Ascending aorta (tissue), 2 donors: ENCODE results near the gene ZG16B. TPM values are rescaled to one million over a fixed set of nuclear protein-coding genes. Genes with fewer than 3 reads are reported as not detected.

Source experiments
- DNase-seq, 2 donors: peaks; one replicate each; pipeline ENCODE4 v3.0.0-alpha.2; 2019; ENCODE audit warnings: low spot score in 2 of 2
- H3K27ac ChIP-seq, 2 donors: fragments of 200-600 bp; sonication (generic); one replicate each; pipeline ENCODE4 v1.5.1; 2016 to 2017; ENCODE audit warnings: mild to moderate bottlenecking in 1 of 2
- H3K27me3 ChIP-seq: fragments of 200-600 bp; sonication (generic); one replicate; pipeline ENCODE4 v1.5.1; 2017
- H3K36me3 ChIP-seq, 2 donors: fragments of 200-600 bp; sonication (generic); one replicate each; pipeline ENCODE4 v1.5.1; 2016
- H3K4me1 ChIP-seq, 2 donors: fragments of 200-600 bp; sonication (generic); one replicate each; pipeline ENCODE4 v1.5.1; 2016 to 2017; ENCODE audit warnings: mild to moderate bottlenecking in 1 of 2
- H3K4me3 ChIP-seq, 2 donors: fragments of 200-600 bp; sonication (generic); one replicate each; pipeline ENCODE4 v1.5.1; 2016 to 2017; ENCODE audit warnings: mild to moderate bottlenecking in 1 of 2
- H3K9me3 ChIP-seq, 2 donors: fragments of 200-600 bp; sonication (generic); one replicate each; pipeline ENCODE4 v1.5.1; 2016
- intact Hi-C: fragments of 100-400 bp; cut with DNase I; formaldehyde crosslinking; loops from one replicate; pipeline ENCODE4 v1.15.1; 2023
- total RNA-seq: library from RNA; depleted of rRNA; stranded (reverse); fragments of >200 nt; gene quantifications from one replicate; pipeline ENCODE4 v1.1.0, GENCODE V29; 2016
- TF ChIP-seq, protein P1 (sequence below), 3 experiments: fragments of 200-600 bp in 2 of 3; fragments of 450-650 bp in 1 of 3; sonication (generic) in 2 of 3; IDR thresholded peaks; one replicate each; pipeline ENCODE4 v1.5.1; 2016 to 2019; ENCODE audit warnings: antibody characterized with exemption in 3 of 3, mild to moderate bottlenecking in 1 of 3, moderate library complexity in 1 of 3

ZG16B gene
- total RNA-seq, 1 donor from 2014 or later, result not detected

DNA sequence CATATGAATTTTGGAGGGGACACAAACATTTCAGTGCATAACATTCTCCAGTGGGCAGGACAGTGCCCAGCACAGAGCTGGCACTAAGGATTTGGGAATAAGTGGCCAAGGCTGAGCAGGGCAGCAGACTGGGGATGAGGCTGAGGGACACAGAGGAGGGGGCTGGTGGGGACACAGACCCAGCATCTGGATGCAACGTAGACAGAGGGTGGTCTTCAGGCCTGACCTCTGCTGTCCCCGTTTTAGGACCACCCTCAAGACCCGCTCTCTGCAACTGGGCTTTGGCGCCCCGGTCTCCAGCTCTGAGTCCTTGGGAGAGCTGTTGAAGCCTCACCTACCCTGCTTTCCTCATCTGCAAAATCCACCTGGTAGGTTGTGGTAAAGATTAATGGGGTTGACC lies 39.5 kb upstream of the ZG16B start:
- H3K4me1 ChIP-seq, result no peaks in the 10 kb centered on the region
- H3K9me3 ChIP-seq, result no peaks in the 10 kb centered on the region
- no peak for DNase-seq
- H3K27ac ChIP-seq, result no peak overlapping the region
- peaks cover 11% of the 10 kb centered on the region for H3K27me3 ChIP-seq
- TF ChIP-seq, protein P1, sequence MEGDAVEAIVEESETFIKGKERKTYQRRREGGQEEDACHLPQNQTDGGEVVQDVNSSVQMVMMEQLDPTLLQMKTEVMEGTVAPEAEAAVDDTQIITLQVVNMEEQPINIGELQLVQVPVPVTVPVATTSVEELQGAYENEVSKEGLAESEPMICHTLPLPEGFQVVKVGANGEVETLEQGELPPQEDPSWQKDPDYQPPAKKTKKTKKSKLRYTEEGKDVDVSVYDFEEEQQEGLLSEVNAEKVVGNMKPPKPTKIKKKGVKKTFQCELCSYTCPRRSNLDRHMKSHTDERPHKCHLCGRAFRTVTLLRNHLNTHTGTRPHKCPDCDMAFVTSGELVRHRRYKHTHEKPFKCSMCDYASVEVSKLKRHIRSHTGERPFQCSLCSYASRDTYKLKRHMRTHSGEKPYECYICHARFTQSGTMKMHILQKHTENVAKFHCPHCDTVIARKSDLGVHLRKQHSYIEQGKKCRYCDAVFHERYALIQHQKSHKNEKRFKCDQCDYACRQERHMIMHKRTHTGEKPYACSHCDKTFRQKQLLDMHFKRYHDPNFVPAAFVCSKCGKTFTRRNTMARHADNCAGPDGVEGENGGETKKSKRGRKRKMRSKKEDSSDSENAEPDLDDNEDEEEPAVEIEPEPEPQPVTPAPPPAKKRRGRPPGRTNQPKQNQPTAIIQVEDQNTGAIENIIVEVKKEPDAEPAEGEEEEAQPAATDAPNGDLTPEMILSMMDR (IDR thresholded peaks at IDR 0.05), result no peak
- no peak overlapping the region for H3K4me3 ChIP-seq
- intact Hi-C loops, result no loop called here
- no peaks in the 10 kb centered on the region for H3K36me3 ChIP-seq

DNA sequence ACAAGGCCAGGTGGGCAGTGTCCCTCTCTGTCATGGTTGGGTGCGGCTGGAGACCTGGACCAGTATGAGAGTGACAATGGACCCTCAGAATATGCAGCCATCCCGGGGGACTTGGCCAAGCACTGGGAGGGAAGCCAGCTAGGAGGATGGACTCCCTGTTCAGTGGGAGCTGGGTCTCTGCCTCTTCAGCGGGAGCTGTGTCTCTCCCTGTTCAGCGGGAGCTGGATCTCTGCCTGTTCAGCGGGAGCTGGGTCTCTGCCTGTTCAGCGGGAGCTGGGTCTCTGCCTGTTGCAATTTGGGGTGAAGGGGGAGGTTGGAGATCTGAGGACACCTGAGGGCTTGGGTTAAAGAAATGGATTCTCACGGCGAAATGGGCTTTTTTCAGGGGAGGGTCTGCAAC lies 38.9 kb upstream of the ZG16B start:
- peaks cover 10% of the 10 kb centered on the region for H3K27me3 ChIP-seq
- no peak overlapping the region for H3K27ac ChIP-seq
- no peaks in the 10 kb centered on the region for H3K9me3 ChIP-seq
- intact Hi-C loops, result no loop called here
- no peaks in the 10 kb centered on the region for H3K36me3 ChIP-seq
- TF ChIP-seq, protein P1 (IDR thresholded peaks at IDR 0.05), result no peak
- no peak for DNase-seq
- no peaks in the 10 kb centered on the region for H3K4me1 ChIP-seq
- no peak overlapping the region for H3K4me3 ChIP-seq

DNA sequence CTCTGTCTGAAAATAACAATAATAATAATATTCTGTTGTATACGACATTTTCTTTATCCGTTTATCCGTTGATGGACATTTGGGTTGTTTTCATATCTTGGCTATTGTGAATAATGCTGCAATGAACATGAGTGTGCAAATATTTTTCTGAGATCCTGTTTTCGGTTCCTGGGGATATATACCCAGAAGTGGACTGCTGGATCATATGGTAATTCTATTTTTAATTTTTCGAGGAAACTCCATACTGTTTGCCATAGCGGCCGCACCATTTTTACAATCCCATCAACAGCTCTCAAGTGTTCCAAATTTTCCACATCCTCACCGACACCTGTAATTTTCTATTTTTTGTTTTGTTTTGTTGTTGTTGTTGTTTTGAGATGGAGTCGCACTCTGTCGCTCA lies 37.2 kb upstream of the ZG16B start:
- Histone ChIP-seq H3K4me3 (no peak overlapping the region), H3K27ac (no peak overlapping the region), H3K36me3 (no peaks in the 10 kb centered on the region), H3K27me3 (peaks cover 3% of the 10 kb centered on the region), H3K9me3 (no peaks in the 10 kb centered on the region), H3K4me1 (no peaks in the 10 kb centered on the region)
- intact Hi-C loops, result no loop called here
- TF ChIP-seq, protein P1 (IDR thresholded peaks at IDR 0.05), result no peak
- no peak for DNase-seq

DNA sequence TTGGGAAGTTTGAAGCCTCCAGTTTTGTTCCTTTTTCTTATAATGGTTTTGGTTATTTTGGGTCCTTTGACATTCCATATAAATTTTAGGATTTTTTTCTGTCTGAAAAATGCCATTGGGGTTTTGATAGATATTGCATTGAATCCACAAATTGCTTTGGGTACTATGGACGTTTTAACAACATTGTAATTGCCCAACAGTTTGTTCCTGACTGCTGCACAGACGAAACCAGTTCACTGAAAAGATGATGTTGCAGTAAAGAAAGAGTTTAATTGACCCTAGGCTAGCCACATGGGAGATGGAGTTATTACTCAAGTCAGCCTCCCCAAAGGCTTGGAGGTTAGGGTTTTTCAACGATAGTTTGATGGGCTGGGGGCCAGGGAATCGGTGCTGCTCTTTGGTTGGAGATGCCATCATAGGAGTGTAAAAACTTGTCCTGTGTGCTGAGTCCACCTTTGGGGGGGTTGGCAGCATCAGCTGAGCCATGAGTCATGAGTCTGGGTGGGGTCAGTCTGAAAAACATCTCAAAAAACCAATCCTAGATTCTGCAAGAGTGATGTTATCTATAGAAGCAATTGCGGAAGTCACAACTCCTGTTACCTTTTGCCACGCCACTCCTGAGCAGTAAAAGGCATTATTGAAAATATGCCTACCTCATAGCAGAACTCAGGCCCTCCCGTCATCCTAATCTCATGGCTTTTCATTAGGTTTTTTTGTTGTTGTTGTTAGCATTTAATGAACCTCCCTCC lies 34.5 kb upstream of the ZG16B start:
- Histone ChIP-seq H3K4me3 (no peak overlapping the region), H3K36me3 (no peaks in the 10 kb centered on the region), H3K27me3 (peaks cover 3% of the 10 kb centered on the region), H3K4me1 (no peaks in the 10 kb centered on the region), H3K27ac (no peak overlapping the region), H3K9me3 (no peaks in the 10 kb centered on the region)
- intact Hi-C loops, result no loop called here
- TF ChIP-seq, protein P1 (IDR thresholded peaks at IDR 0.05), result no peak
- no peak for DNase-seq

DNA sequence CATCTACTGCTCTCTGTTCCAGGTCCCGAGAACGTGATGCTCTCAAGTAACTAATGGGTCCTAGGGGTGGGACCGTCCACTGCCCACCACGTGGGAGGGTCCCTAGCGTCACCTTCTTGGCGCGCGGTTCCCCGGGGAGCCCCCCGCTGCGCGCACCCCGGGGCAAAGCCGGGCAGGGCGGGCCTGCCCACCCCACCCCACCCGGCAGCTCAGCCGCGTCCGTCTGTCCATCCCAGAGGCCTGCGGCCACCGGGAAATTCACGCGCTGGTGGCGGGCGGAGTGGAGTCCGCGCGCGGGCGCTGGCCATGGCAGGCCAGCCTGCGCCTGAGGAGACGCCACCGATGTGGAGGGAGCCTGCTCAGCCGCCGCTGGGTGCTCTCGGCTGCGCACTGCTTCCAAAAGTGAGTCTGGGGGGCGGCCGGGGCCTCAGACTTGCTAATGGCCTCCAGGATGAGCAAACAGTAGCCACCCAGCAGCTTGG lies 31.3 kb upstream of the ZG16B start:
- H3K4me1 ChIP-seq, result no peaks in the 10 kb centered on the region
- peaks cover 0 to 3% of the 10 kb centered on the region in 2 donors for H3K9me3 ChIP-seq
- intact Hi-C loops, result no loop called here
- peaks cover 3% of the 10 kb centered on the region for H3K27me3 ChIP-seq
- no peaks in the 10 kb centered on the region for H3K36me3 ChIP-seq
- no peak for DNase-seq
- TF ChIP-seq, protein P1 (IDR thresholded peaks at IDR 0.05), result no peak
- H3K4me3 ChIP-seq, result no peak overlapping the region
- no peak overlapping the region for H3K27ac ChIP-seq
